ENCODE data around the gene STX4. TPM values are rescaled to one million over a fixed set of nuclear protein-coding genes. Genes with fewer than 3 reads are reported as not detected.
A peak's percentile ranks its signal among the peaks of the same experiment; 100 is the strongest.

STX4 gene
- total and polyA plus RNA-seq, 9 of the 15 experiments (the other 6 are each of a cell fraction or from before 2014, with no cell fraction given): 3.2 to 48.0 (median 21.5) TPM

GRCh38 chr16:30992931-30993816 is 40.2 kb upstream of the STX4 start (continued):
- TF ChIP-seq HOMEZ (CRISPR knock-in tag; IDR thresholded peaks at IDR 0.05) (no peak), KDM4B (IDR thresholded peaks at IDR 0.05; ENCODE audit: borderline replicate concordance in 2 of 2, low read depth in 1 of 2) (peak in 1 of 2 experiments; percentile 66; a peak in 1 of 4 replicates), EZH2 (IDR thresholded peaks at IDR 0.05; ENCODE audit: borderline replicate concordance, low read depth, low read length) (no peak), POLR2B (IDR thresholded peaks at IDR 0.05; ENCODE audit: low read depth, partially characterized antibody) (no peak), NCOA1 (IDR thresholded peaks at IDR 0.05; ENCODE audit: low read depth) (no peak), DIDO1 (tag; IDR thresholded peaks at IDR 0.05; ENCODE audit: low read depth) (no peak), ZNF277 (CRISPR knock-in tag; IDR thresholded peaks at IDR 0.05; ENCODE audit: borderline replicate concordance) (no peak), NFIC (IDR thresholded peaks at IDR 0.05) (no peak), ZNF778 (CRISPR knock-in tag; IDR thresholded peaks at IDR 0.05) (no peak), CXXC5 (CRISPR knock-in tag; IDR thresholded peaks at IDR 0.05) (peak; percentile 40), CHD4 (IDR thresholded peaks at IDR 0.05; ENCODE audit: insufficient read depth, insufficient replicate concordance, low read depth, low read length, poor library complexity, severe bottlenecking) (no peak), ZNF232 (CRISPR knock-in tag; IDR thresholded peaks at IDR 0.05) (no peak)
- TF ChIP-seq, protein P1, sequence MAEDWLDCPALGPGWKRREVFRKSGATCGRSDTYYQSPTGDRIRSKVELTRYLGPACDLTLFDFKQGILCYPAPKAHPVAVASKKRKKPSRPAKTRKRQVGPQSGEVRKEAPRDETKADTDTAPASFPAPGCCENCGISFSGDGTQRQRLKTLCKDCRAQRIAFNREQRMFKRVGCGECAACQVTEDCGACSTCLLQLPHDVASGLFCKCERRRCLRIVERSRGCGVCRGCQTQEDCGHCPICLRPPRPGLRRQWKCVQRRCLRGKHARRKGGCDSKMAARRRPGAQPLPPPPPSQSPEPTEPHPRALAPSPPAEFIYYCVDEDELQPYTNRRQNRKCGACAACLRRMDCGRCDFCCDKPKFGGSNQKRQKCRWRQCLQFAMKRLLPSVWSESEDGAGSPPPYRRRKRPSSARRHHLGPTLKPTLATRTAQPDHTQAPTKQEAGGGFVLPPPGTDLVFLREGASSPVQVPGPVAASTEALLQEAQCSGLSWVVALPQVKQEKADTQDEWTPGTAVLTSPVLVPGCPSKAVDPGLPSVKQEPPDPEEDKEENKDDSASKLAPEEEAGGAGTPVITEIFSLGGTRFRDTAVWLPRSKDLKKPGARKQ (CRISPR knock-in tag; IDR thresholded peaks at IDR 0.05): no peak

All from K562 (cell line).